ENCODE measurements around the gene ABO. TPM values are rescaled to one million over a fixed set of nuclear protein-coding genes. Genes with fewer than 3 reads are reported as not detected.
"Not testable (repeated sequence)": the region's sequence is repeated elsewhere in the genome, so short reads cannot be mapped to it uniquely, and the experiment has no call there.

The ABO gene
- total RNA-seq, 1 experiment from 2014 or later = 0.37 TPM

DNA sequence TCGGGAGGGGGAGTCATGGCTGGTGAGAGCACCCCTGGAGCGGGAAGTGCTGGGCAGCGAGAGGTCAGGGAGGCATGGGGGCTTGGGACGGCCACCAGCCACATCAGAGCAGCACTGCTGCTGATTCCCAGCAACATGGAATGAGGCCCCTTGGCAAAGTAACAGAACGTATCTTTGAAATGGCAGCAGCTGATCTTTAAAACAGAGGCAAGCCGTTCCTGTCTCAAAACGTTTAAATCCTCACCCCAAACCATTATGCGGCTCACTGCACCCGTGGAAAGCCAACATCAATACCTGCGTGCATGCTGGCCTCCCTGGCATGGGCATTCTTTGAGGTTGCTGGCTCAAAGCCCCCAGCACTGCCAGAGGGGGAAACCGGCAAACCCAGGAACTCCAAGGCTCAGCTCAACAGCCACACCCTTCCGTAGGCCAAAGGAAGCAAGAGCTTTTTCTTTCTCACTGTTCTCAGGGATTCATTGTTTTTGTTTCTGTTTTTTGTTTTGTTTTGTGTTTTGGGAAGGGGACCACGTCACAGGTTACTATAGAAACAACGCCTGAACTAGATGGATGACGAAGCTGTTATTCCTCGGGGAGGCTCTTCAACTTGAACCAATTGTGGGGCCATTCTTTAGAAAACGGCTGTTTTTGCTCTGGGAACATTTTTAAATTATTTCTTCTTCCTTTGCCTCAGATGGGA lies 37.8 kb downstream of the ABO start:
- 0 out of 2 replicates have a peak overlapping the region, but pooled peaks have one; percentile 9 for H3K14ac ChIP-seq (ENCODE audit: insufficient read depth, low read length)
- no peak overlapping the region for H4K8ac ChIP-seq (replicated peaks; ENCODE audit: insufficient read length, low read depth, low read length)
- H3K27me3 ChIP-seq (ENCODE audit: insufficient read depth, low read length) = no peaks in the 10 kb centered on the region; the same call in 1 of the 2 replicates
- no CpG with 5 or more reads among the region's 17 CpGs for WGBS (ENCODE audit: extremely low coverage, insufficient read length, low lambda C conversion rate)
- H2BK120ac ChIP-seq (ENCODE audit: low read depth, low read length, poor library complexity, severe bottlenecking) = no peak overlapping the region
- H2BK12ac ChIP-seq (ENCODE audit: insufficient read length, low read depth, low read length) = no peak overlapping the region
- no peaks in the 10 kb centered on the region for H3K79me2 ChIP-seq (ENCODE audit: insufficient read depth, low read length)
- Mint-ChIP-seq H3K9me3 (no peaks in the 10 kb centered on the region; a peak in 1 of 5 replicates), H3K4me3 (peak overlapping the region in 1 of 2 experiments; percentile 50; a peak in 1 of 5 replicates), H3K27me3 (ENCODE audit: low read depth) (peaks cover 52% of the 10 kb centered on the region), H3K36me3 (ENCODE audit: insufficient read depth in 1 of 3, low read depth in 3 of 3) (no peaks in the 10 kb centered on the region; a peak in 2 of 7 replicates), H3K4me1 (peaks cover 5% of the 10 kb centered on the region in 2 experiments), H3K27ac (no peak overlapping the region; a peak in 1 of 7 replicates)
- H3K4me1 ChIP-seq (ENCODE audit: insufficient read depth, low read length) = no peaks in the 10 kb centered on the region
- no peak overlapping the region for H2BK5ac ChIP-seq (ENCODE audit: insufficient read length, low read length)
- H2BK15ac ChIP-seq (ENCODE audit: low read depth, low read length) = no peak overlapping the region
- DNase-seq = peak; percentile 21
- TF ChIP-seq, protein P1, sequence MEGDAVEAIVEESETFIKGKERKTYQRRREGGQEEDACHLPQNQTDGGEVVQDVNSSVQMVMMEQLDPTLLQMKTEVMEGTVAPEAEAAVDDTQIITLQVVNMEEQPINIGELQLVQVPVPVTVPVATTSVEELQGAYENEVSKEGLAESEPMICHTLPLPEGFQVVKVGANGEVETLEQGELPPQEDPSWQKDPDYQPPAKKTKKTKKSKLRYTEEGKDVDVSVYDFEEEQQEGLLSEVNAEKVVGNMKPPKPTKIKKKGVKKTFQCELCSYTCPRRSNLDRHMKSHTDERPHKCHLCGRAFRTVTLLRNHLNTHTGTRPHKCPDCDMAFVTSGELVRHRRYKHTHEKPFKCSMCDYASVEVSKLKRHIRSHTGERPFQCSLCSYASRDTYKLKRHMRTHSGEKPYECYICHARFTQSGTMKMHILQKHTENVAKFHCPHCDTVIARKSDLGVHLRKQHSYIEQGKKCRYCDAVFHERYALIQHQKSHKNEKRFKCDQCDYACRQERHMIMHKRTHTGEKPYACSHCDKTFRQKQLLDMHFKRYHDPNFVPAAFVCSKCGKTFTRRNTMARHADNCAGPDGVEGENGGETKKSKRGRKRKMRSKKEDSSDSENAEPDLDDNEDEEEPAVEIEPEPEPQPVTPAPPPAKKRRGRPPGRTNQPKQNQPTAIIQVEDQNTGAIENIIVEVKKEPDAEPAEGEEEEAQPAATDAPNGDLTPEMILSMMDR (conservative IDR thresholded peaks at IDR 0.05) = no peak
- H3K9me3 ChIP-seq (ENCODE audit: control insufficient read depth, low read depth, low read length) = no peaks in the 10 kb centered on the region
- no peak overlapping the region for H2BK20ac ChIP-seq (ENCODE audit: low read depth, low read length, poor library complexity, severe bottlenecking)
- H3K18ac ChIP-seq (ENCODE audit: insufficient read length, low read depth, low read length) = no peak overlapping the region
- H3K23me2 ChIP-seq (ENCODE audit: insufficient read length, low read depth, low read length, poor library complexity, severe bottlenecking) = peaks cover 9% of the 10 kb centered on the region
- H4K91ac ChIP-seq (ENCODE audit: insufficient read length, low read depth, low read length) = no peak overlapping the region
- no peak overlapping the region for H3T11ph ChIP-seq (ENCODE audit: low read length)
- no peak overlapping the region for H2AK5ac ChIP-seq (ENCODE audit: insufficient read length, low read length)
- no peak overlapping the region for H3K27ac ChIP-seq (ENCODE audit: insufficient read length, low read depth, low read length)
- H3K56ac ChIP-seq (ENCODE audit: insufficient read length, low read depth, low read length) = no peak overlapping the region
- H3K4ac ChIP-seq (ENCODE audit: low read depth, low read length) = no peak overlapping the region
- no peaks in the 10 kb centered on the region for H4K20me1 ChIP-seq (ENCODE audit: control insufficient read depth, insufficient read depth, insufficient read length)
- no peak overlapping the region for H4K5ac ChIP-seq (ENCODE audit: insufficient read length, low read depth, low read length)
- H3K4me2 ChIP-seq (ENCODE audit: insufficient read depth, insufficient read length, low read length) = no peak overlapping the region
- no peak overlapping the region for H2AFZ ChIP-seq (ENCODE audit: low read length)
- no peak overlapping the region for H3K9ac ChIP-seq (ENCODE audit: extremely low read depth, insufficient read length, low read length)
- H3K23ac ChIP-seq (ENCODE audit: insufficient read length, low read depth, low read length) = no peak overlapping the region
- H3K79me1 ChIP-seq (ENCODE audit: insufficient read depth, low read depth, low read length, poor library complexity, severe bottlenecking) = no peaks in the 10 kb centered on the region

DNA sequence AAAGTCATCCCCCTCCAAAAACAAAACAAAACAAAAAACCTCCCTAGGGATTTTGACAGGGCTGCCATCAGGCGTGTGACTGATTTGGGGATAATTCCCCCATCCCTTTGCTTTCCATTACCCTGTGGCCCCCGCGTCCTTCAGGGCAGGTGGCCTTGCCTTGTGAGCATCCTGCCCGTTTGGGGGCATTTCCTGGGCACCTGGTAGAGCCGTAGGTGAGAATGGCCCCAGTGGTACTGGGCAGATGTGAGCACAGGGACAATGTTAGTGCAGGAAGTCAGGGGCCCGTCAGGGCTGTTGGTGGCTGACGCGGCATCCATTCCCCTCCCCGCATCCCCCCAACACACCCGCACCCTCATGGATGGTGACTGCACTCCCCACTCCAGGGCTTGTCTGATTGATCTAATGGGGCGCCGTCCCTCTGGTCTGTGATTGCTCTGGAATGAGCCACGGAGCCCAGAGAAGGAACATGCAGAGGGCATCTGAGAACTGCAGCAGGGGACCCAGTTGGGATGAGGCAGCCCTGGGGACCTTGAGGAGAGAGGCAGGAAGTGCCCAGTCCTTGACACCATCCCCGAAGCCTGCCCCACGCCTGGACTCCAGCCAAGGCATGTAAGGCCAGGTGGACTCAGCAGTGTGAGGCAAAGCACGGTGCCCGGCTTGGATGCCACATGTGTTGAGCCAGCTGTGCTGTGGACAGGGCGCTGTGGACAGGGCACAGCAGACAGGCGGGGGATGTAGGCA lies 38.5 kb downstream of the ABO start:
- H3K14ac ChIP-seq (ENCODE audit: insufficient read depth, low read length); H2AK5ac ChIP-seq (ENCODE audit: insufficient read length, low read length); H3K4me2 ChIP-seq (ENCODE audit: insufficient read depth, insufficient read length, low read length); H3K9me3 ChIP-seq (ENCODE audit: control insufficient read depth, low read depth, low read length); H2BK5ac ChIP-seq (ENCODE audit: insufficient read length, low read length); H4K20me1 ChIP-seq (ENCODE audit: control insufficient read depth, insufficient read depth, insufficient read length); H2BK120ac ChIP-seq (ENCODE audit: low read depth, low read length, poor library complexity, severe bottlenecking); H3K4me1 ChIP-seq (ENCODE audit: insufficient read depth, low read length); H4K91ac ChIP-seq (ENCODE audit: insufficient read length, low read depth, low read length); H3K18ac ChIP-seq (ENCODE audit: insufficient read length, low read depth, low read length); H3K9me3 Mint-ChIP-seq; H3K4me3 Mint-ChIP-seq; H3K23me2 ChIP-seq (ENCODE audit: insufficient read length, low read depth, low read length, poor library complexity, severe bottlenecking); H3K27ac ChIP-seq (ENCODE audit: insufficient read length, low read depth, low read length); H3T11ph ChIP-seq (ENCODE audit: low read length); H3K79me2 ChIP-seq (ENCODE audit: insufficient read depth, low read length); H3K23ac ChIP-seq (ENCODE audit: insufficient read length, low read depth, low read length); H2BK15ac ChIP-seq (ENCODE audit: low read depth, low read length); H3K56ac ChIP-seq (ENCODE audit: insufficient read length, low read depth, low read length); H3K27me3 ChIP-seq (ENCODE audit: insufficient read depth, low read length); H2BK20ac ChIP-seq (ENCODE audit: low read depth, low read length, poor library complexity, severe bottlenecking); H3K4ac ChIP-seq (ENCODE audit: low read depth, low read length); H4K5ac ChIP-seq (ENCODE audit: insufficient read length, low read depth, low read length); H2AFZ ChIP-seq (ENCODE audit: low read length); H2BK12ac ChIP-seq (ENCODE audit: insufficient read length, low read depth, low read length); H3K36me3 Mint-ChIP-seq (ENCODE audit: insufficient read depth in 1 of 3, low read depth in 3 of 3); H3K79me1 ChIP-seq (ENCODE audit: insufficient read depth, low read depth, low read length, poor library complexity, severe bottlenecking); H3K9ac ChIP-seq (ENCODE audit: extremely low read depth, insufficient read length, low read length); H3K4me1 Mint-ChIP-seq; H4K8ac ChIP-seq (replicated peaks; ENCODE audit: insufficient read length, low read depth, low read length): not testable (repeated sequence)
- WGBS (ENCODE audit: extremely low coverage, insufficient read length, low lambda C conversion rate) = no CpG with 5 or more reads among the region's 19 CpGs
- Mint-ChIP-seq H3K27me3 (ENCODE audit: low read depth) (peaks cover 52% of the 10 kb centered on the region), H3K27ac (peak overlapping the region in 1 of 3 experiments; percentile 40; a peak in 1 of 7 replicates)
- peak; percentile 24 for DNase-seq

Data from H9 (cell line).